A549 treated with ZK216348 at 1 μM for 4 hours (cell line): ENCODE measurements around the gene HS1BP3. TPM values are rescaled to one million over a fixed set of nuclear protein-coding genes. Genes with fewer than 3 reads are reported as not detected.

Source experiments
- total RNA-seq: library from RNA; stranded (reverse); fragments of 200-300 nt; extraction: Qiagen RNA extraction; gene quantifications from 5 replicates; pipeline ENCODE4 v1.2.3, GENCODE V29; 2022; ENCODE audit warnings: low read depth

The HS1BP3 gene, protein sequence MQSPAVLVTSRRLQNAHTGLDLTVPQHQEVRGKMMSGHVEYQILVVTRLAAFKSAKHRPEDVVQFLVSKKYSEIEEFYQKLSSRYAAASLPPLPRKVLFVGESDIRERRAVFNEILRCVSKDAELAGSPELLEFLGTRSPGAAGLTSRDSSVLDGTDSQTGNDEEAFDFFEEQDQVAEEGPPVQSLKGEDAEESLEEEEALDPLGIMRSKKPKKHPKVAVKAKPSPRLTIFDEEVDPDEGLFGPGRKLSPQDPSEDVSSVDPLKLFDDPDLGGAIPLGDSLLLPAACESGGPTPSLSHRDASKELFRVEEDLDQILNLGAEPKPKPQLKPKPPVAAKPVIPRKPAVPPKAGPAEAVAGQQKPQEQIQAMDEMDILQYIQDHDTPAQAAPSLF
- total RNA-seq = 33.4 to 51.4 TPM (median 44.3 TPM) in 5 replicates

DNA sequence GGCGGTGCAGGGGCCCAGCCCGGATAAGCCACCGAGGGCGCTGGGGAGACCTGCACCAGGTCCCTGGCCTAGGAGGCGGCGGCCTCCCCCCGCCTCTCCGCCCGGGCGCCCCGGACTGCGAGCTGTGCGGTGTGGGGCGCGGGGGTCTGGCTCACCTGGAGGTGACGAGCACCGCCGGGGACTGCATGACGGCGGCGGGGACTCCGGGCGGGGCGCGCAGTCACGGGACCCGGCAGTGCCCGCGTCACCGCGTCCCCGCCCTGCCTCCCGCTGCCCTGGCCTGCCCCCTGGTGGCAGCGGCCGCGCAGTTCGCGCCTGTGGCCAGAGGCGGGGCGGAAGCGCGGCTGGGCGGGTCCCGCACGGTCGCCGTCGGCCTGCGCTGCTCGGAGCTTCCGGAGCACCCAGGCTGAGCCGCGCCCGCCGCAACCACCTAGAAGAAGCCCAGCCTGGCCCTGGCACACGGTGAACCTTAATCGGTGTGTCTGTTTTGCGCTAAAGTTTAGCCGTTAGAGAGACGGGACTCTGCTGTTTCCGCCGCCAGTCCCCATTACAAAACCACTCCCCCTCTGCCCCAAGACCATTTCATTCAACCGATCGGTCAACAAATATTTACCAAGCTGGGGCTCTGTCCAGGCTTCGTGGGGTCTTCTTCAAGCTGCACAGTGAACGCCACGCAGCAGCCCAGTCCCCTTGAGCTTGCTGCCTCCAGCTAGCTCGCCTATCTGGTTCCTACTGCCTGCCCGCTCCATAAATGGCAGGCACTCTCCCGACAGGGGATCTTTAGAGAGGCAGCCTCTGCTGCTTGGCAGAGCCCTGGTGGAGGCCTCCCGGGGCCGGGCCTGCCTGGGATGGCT is at the start of gene HS1BP3:
Gene HS1BP3 (minus strand): TSS at position 222 of the 854 bp plus-strand sequence. CDS start 35 bp downstream, at position 187.

DNA sequence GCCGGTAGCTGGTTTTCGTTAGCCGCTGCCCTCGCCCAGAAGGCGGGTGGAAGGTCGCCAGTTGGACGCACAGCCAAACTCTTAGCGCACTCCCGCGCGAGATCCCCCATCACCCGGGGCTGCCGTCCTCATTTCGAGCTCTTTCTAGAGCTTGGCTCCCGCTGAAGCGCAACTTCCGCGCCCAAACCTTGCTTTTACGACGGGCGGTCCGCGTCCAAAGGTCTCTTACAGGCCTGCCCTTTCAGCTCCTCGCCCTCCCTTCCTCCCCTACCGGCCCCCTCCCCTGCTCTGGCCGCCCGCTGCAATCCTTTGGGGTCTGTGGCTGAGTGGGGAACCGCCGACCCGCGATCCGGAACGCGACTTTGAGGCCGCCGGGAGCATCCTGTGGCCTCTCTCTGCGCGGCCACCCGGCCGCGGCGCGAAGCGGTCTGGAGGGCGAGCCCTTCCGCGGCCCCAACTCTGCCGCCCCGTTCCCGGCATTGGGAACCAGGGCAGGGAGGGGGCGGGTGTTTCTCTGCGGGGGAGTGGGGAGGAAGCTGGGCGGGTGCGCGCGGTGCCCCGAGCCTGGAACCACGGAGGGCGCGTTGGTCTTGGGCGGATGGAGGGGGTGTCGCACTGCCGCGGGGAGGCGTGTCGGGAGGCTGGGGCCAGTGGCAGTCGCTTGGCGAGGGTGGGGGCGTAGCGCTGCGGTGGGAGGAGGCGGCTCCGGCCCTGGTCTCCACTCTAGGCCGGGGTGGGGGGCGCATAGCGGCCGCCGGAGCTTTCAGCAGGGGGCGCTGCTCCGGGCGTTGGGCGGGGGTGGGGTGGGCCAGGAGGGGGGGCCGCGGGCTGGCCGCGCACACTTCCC is 15.6 kb upstream of the HS1BP3 start, which contains the start of gene GDF7:
Gene GDF7 (plus strand): TSS at position 841 of the 847 bp plus-strand sequence. CDS start 96 bp downstream, outside the sequence.

Other genes starting within 250 kb of the HS1BP3 start
- 170 to 364 TPM (median 318 TPM) in 5 replicates for gene RHOB, start 204.0 kb downstream of the HS1BP3 start, total RNA-seq
- gene GDF7, start 16.0 kb upstream of the HS1BP3 start, total RNA-seq = 0.05 to 0.11 TPM (median 0.08 TPM) in 5 replicates
- gene LDAH, start 172.0 kb upstream of the HS1BP3 start, total RNA-seq = 16.9 to 24.1 TPM (median 18.0 TPM) in 5 replicates